ENCODE results near the gene KRTAP5-7.
"Not testable (repeated sequence)": the region's sequence is repeated elsewhere in the genome, so short reads cannot be mapped to it uniquely, and the experiment has no call there.

KRTAP5-7 gene

DNA sequence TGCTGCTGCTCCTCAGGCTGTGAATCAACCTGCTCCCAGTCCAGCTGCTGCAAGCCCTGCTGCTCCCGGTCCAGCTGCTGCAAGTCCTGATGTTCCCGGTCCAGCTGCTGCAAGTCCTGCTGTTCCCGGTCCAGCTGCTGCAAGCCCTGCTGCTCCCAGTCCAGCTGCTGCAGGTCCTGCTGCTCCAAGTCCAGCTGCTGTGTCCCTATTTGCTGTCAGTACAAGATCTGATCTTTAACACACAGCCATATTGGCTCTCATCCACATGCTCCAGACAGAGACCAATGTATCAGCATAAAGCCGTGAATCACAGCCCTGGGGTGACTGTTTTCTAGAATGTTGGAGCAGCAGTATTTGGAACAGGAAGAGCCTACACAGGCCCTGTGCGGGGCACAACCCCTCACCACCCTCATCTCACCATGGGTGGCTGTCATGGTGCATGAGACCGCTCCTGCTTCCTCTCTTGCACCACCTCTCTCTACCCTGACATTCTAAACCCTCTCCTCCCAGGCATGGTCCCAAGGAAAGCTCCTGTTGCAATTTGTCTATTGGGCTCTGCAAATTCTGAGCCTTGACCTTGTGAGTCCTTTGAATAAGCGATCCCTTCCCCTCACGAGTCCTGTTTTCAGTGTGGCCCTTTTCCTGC is 41.8 kb downstream of the KRTAP5-7 start:
- TF ChIP-seq CTCF (conservative IDR thresholded peaks at IDR 0.05): no peak
- no peak overlapping the region for H3K27ac ChIP-seq

DNA sequence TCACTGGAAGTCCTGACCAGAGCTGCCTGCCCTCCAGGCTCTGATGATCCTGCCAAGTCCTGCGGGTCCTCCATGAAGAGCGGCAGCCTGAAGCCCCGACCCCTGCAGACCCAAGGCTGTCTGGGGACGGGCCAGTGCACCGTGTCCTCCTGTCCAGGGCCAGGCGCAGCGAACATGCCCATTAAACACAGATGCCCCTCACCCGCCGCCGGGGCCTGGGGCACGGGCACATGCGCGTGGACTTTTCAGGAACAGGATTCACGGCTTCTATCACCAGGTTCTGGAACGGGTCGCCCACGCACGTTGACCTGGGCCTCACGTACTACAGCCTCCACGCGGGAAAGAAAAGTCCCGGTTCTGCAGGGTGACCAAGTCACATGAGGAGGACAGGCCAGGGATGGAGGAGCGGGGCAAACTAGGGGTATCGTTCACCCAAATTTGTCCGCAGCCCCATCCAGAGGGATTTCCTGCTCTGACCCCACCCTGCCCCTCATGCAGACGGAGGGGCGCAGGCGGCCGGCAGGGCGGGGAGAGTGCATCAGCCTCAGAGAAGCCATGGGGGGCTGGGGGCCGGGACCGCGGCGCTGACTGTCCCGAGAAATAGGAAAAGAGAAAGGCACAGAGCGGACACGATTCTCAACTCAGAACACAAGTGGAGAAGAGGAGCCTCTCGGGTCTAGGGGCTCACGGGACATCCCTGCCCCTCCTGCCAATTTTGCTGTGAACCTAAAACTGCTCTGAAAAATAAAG is 44.2 kb downstream of the KRTAP5-7 start:
- not testable (repeated sequence) for H3K27ac ChIP-seq

DNA sequence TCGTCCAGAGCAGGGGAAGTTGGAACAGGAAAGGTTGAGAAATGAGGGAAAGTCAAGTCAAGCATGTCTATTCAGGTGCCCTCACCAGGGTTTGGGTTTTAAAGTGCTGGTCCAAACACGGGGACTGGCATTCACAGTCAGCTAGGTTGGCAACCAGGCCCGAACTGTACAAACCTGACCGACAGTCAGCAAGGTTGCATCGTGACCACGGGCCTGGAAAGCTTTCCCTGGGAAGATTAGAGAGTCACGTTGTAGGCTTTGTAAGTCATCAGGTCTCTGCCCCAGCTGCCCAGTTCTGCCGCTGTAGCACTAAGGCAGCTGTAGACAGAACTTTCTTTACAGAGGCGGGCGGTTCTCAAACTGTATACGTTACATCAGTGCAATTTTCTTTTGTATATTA is 45.7 kb downstream of the KRTAP5-7 start:
- TF ChIP-seq CTCF (conservative IDR thresholded peaks at IDR 0.05): no peak
- no peak overlapping the region for H3K27ac ChIP-seq

DNA sequence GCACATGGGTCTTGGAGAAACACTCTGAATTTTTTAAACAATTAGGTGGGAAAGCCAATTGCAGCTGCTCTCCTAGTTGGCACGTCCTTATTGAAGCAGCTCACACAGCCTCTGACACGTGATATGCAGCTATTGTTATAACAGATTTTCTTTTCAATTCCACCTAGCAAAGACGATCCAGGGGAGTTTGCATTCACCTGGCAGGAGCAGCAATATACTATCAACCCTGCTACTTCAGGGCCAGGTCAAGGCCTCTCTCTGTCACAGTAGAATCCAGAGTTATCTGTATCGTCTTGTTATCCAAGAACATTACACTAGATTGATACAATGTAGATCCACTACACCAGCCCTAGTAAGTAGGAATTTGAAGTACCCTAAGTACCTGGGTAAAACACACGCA is 47.4 kb downstream of the KRTAP5-7 start:
- no peak for TF ChIP-seq CTCF (conservative IDR thresholded peaks at IDR 0.05)

DNA sequence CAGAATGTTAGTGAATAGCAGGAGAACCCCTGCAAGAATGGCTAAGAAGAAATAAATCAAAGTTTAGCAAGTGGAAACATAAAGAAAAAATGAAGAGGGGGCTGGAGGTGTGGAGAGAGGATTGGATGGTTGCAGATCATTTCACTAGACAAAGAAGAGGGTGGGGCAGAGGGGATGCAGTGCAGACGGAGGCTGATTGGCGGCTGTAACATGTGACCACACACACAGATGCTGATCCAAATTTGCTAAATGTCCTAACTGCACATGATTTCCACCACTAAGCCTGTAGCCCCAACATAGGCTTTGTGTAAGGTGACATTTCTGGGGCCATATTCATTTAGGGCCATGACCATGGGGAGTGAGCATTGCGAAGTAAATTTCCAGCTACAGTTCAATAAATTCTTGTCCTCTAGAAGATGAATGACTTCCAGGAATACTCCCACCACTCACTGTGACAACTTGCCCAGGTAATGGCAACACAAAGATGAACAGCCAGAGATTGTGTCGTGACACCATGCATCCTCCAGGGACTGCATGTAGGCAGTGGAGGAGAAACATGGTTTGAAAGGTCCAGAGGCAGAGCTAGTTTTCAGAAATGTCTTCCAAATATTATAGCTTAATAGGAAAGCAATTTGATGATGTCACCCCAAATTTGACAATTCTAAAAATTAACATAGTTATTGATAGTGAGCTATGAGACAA is 48.8 kb downstream of the KRTAP5-7 start:
- TF ChIP-seq CTCF (conservative IDR thresholded peaks at IDR 0.05): no peak
- H3K27ac ChIP-seq: no peak overlapping the region

More for the DNA sequence above, 47.4 kb downstream of the KRTAP5-7 start:
- no peak overlapping the region for H3K27ac ChIP-seq

- H3K27ac ChIP-seq: not testable (repeated sequence)
Observed at GRCh38 chr11:71576688-71577465, 49.8 kb downstream of the KRTAP5-7 start.

DNA sequence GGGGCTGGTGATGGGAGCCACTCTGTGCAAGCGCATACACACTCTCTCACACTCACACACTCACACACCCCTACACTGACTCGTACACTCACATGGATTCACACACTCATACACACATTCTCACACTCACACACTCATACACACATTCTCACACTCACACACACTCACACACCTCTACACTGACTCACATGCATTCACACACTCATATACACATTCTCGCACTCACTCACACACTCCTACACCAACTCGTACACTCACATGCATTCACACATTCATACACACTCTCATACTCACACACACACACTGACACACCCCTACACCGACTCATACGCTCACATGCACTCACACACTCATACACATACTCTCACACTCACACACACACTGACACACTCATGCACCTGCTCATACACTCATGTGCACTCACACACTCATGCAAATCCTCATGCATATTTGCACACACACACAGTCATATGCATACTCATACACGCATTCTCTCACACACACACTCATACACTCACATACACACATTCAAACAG is 50.5 kb downstream of the KRTAP5-7 start:
- no peak overlapping the region for H3K27ac ChIP-seq
- no peak for TF ChIP-seq CTCF (conservative IDR thresholded peaks at IDR 0.05)

Measured in VCaP (cell line).